Measurements from ENCODE around the gene TTLL5.

DNA sequence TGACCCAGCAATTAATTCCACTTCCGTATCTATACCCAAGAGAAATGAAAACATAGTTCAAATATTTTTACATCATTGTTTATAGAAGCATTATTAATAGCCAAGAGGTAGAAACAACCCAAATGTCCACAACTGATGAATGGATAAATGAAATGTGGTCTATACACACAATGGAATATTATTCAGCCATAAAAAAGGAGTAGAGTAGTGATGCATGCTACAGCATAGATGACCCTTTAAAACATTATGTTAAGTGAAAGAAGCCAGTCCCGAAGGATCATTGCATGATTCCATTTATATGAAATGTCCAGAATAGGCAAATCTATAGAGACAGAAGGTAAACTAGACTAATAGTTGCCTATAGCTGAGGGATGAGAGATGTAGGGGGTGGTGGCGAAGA lies 291.4 kb downstream of the TTLL5 start:
- TF ChIP-seq, protein P1, sequence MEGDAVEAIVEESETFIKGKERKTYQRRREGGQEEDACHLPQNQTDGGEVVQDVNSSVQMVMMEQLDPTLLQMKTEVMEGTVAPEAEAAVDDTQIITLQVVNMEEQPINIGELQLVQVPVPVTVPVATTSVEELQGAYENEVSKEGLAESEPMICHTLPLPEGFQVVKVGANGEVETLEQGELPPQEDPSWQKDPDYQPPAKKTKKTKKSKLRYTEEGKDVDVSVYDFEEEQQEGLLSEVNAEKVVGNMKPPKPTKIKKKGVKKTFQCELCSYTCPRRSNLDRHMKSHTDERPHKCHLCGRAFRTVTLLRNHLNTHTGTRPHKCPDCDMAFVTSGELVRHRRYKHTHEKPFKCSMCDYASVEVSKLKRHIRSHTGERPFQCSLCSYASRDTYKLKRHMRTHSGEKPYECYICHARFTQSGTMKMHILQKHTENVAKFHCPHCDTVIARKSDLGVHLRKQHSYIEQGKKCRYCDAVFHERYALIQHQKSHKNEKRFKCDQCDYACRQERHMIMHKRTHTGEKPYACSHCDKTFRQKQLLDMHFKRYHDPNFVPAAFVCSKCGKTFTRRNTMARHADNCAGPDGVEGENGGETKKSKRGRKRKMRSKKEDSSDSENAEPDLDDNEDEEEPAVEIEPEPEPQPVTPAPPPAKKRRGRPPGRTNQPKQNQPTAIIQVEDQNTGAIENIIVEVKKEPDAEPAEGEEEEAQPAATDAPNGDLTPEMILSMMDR (IDR thresholded peaks at IDR 0.05; ENCODE audit: insufficient read depth, low read length, poor library complexity, severe bottlenecking): no peak
- no peak for TF ChIP-seq EZH2phosphoT487 (conservative IDR thresholded peaks at IDR 0.05; ENCODE audit: low read length)

Data from SU-DHL-6 (cell line).